HG03139 (cell line): ENCODE results near the gene SLC49A4.

Experiments
- ATAC-seq: cut with Tn5 transposase; IDR thresholded peaks from one replicate; pipeline ENCODE4 v1.9.1; 2021; ENCODE audit not compliant: unreplicated experiment

The SLC49A4 gene

DNA sequence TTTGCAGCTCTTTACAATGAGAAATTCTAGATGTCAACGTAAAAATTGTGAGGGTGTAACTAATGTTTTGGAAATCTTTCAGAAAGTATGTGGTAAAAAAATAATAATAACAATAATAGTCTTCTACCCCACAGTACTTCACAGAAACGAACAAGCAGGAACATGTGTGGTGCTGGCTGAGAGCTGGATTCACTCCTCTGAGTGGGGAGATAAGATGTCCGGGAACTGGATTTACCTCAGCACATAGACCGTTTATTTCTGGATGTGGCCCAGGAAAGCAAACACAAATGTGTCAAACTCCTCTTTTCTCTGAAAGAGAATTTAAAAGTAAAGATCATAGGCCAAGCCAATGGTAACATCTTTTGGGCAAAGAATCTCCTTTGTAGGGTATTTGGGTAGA is 103.4 kb downstream of the SLC49A4 start:
- no peak for ATAC-seq

DNA sequence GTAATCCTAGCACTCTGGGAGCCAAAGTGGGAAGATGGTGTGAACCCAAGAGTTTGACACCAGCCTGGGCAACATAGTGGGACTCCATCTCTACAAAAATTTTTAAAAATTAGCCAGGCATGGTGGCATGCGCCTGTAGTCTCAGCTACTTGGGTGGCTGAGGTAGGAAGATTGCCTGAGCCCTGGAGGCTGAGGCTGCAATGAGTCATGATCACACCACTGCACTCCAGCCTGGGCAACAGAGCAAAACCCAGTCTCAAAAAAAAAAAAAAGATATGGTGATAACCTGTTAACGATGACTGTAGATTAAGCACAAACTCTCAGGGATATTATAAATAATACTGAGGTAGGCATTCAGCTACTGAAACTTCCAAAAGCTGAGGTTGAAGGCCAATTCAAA is 107.5 kb downstream of the SLC49A4 start:
- no peak for ATAC-seq

DNA sequence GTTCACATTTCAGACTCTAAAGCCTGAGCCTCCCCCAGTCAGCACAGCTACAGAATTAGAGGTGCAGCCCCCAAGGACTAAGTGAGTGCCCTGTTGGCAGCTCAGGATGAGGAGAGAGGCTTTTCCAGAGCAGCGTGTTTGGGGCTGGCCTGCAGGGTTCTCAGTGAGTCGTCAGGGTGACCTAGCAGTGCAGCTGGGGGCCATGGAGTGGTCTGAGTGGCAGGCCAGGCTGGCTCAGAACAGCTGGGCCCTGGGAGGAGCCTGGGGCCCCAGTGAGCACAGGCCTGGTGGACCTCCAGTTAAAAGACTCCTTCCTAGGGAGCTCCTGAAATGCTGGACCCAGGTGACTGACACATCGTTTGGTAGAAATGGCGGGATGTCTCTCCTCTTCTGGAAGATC is 108.3 kb downstream of the SLC49A4 start:
- no peak for ATAC-seq

DNA sequence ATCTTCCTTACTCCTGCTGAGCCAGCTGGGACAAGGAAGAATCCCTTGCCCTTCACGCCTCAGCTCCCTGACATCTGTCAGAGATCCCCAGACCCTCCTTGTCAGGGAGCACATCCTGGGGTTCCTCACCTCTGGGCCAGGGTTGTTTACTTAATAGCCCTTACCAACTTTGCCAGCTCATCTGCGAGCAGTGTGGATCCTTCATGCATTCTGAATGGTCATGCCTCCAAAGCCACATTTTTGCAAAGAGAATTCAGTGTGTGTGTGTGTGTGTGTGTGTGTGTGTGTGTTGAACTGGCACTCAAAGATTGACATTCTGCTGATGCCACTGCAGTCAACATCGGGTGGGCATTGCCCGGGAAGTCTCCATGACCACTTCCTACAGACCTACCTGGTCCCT is 112.6 kb downstream of the SLC49A4 start:
- no peak for ATAC-seq

DNA sequence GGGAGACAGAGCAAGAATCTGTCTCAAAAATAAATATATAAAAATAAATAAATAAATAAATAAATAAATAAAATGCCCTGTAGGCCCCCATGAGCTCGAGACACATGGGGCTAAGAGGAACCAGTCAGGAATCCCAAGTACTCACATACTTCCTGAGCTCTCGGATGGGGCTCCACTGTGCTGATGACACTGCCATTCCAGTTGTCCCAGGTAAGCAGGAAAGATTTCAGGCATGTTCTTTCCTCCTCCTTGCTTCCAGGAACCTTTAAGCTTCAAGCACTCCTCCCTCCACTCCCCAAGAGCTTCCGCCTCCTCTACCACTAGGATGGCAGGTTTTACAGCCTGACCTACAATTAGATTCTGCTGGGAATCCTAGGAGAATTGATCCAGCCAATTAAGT is 113.4 kb downstream of the SLC49A4 start:
- ATAC-seq, result no peak

DNA sequence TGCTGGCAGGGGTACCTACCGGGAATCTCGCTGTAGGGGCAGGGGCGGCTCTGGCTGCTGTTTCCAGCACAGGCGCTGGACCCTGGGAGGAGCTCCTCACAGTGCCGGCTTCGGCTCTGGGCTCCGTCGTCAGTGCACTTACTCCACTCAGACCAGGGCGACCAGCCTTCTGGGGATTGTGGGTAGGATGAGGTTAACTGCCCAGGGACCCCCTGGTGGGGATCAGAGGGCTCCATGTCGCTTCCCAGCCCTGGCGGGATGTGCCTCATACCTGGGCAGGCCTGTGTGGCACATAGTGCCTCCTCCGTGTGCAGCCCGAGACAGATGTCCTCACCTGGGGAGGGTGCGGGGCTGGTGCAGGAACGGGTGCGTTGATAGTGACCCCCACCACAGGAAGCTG is 117.0 kb downstream of the SLC49A4 start:
- ATAC-seq, result no peak

DNA sequence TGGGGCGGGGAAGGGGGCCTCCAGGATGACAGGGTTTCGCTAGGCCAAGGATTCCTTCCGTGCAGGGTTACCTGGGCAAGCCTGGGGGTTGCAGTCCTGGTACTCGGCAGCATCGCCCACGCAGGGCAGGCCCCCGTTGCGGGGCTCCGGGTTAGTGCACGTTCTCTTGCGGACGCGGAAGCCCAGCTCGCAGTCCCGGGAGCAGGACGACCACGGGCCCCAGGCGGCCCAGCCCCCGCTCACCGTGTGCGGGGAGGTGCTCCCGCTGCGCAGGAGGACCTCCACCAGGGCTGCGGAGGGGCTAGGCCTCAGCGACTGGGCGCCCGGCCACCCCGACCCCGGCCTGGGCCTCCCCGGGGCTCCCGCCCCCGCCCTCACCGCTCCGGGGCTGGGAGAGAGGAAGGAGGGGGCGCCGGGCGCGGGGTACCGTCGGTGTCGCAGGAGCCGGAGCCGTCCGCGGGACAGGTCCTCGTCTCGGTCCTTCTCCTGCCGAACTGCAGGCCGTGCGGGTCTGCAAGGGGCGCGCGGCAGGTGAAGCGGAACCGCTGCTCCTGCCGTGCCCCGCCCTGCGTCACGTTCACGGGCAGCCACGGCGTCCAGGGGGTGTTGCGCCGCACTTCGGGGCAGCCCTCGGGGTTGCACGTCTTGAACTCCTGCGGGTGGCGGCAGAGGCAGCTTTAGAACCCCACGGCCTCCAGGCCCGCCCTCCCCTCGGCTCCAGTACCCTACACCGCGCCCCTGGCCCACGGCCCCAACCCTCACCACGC is 118.1 kb downstream of the SLC49A4 start:
- ATAC-seq, result no peak

DNA sequence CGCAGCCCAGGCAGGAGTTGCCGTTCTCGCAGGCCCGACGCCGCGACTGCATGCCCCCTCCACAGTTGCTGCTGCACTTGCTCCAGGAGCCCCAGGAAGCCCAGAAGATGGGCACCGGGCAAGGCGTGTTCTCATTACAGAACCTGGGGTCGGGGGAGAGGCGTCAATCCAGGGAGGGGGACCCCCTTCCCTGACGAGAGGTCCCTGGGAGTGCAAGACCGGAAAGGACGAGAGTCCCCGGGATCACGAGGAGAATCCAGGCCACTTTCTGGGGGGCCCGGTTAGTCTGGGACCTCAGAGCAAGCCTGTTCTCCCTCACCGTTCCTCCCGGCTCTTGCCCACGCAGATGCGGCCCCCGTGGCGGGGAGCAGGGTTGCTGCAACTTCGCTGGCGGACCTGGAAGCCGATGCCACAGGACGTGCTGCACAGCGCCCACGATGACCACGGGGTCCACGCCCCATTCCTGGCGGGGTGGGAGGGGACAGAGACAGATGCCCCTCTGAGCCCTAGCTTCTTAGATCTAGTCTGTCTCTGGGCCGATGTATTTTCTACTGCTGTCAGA is 118.8 kb downstream of the SLC49A4 start:
- no peak for ATAC-seq

DNA sequence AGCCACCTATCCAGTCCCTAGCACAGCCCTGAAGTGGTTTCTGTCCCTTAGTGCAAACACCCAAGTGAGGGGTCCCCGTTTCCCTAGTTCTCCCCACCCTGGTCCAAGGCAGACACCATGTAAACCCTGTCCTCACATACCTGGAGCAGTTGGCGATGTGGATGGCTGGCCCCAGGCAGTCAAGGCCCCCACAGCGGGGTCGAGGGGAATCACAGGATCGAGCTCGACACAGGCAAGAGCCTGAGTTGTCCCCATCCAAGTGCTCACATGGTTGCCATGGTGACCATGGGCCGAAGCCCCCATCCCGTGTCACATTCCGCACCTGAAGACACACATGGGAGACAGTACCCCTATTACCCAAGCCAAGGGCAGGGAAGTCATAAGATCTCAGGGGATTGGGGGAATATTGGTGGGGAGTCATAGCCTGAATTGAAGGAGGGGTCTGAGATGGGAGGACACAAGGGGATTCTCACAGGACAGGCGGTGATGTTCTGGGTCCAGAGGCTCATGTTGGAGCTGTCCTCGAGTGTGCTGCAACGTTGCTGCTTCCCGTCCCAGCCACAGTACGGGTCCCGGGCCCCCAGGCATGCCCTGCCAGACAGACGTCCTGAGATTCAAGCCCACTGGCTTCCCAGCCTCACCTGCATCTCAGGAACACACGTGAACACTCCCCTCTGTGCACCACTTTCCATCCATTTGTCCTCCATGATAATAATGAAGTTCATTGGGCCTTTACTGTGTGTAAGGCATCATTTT is 120.6 kb downstream of the SLC49A4 start:
- ATAC-seq, result no peak

DNA sequence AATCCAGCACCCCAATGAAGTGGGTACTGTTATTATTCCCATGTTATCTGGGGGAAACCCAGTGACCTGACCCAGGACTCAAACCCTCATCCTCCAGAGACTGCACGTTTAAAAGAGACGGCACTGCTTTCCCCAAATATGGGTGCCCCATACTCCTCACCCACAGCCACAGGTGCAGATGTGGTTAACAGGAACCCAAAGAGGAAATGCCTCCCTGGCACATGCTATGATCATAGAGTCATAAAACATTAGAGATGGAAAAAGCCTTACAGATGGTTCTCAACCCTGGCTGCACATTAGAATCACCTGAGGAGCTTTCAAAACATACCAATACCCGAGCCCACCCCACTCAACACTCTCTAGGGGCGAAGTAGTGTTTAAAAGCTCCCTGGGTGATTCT is 121.2 kb downstream of the SLC49A4 start:
- no peak for ATAC-seq

DNA sequence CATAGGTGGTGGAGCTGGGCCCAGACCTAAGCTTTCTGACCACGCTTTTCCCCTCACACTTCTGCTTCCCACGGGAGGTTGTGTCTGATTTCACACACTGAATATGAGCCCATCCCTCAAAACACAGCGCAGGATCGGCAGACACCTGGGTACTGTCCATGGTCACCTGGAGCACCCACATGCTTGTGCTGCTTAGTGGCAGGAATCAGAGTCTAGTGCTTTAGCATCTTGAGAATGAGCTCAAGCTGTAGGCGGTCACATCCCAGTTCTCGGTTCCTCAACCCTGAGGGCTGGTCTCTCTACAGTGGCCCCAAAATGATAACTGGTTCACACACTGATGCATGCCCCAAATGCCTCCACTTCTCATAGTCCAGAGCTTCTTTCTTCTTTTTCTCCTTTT is 121.7 kb downstream of the SLC49A4 start:
- no peak for ATAC-seq

DNA sequence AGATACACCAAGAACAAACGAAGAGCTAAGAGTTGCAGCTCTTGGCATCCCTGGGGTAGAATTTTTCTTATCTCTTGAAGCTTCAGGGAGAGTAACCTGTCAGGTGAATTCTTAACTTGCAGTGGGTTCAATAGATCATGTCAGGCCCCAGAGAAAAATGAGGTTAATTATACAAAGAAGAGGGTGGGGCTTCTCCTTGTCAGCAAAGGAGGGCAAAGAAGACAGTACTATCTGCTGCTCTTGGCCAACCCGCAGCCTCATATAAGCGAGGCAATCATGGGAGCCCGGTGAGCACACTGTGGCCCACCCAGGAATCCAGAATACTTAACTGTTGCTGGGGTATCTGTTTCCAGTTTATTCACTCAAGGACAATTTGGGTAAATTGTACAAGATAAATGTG is 122.5 kb downstream of the SLC49A4 start:
- no peak for ATAC-seq

DNA sequence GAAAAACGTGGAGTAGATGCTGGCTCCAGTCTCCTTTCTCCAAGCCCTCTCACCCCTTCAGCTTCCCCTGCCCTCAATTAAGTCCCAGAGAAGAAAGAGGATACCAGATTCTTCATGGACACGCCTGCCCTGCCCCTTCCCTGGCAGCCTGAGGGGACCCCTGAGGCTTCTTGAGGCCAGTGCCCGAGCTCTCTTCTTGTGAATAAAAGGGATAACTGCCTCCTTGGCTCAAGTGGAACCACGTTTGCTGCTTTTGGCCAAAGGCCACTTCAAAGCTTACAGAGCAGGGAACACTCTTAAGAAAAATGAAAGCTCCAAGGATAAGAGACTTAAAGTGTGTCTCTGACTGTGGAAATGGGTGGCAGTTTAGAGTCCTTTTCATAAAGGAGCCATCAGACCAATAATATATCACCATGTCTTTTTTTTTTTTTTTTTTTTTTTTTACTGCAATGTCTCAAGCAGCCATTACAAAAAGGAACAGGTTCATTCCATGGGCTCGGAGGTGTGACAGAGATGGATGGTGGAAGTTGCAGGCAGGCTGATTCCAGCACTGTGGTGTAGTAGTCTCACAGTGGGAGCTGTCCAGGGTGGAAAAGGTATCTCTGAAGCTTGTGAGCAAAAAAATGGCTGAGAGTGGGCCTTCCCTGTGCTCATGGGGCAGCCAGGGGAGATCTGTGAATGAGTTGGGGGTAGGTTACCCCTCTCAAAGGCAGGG is 123.9 kb downstream of the SLC49A4 start:
- ATAC-seq, result no peak

DNA sequence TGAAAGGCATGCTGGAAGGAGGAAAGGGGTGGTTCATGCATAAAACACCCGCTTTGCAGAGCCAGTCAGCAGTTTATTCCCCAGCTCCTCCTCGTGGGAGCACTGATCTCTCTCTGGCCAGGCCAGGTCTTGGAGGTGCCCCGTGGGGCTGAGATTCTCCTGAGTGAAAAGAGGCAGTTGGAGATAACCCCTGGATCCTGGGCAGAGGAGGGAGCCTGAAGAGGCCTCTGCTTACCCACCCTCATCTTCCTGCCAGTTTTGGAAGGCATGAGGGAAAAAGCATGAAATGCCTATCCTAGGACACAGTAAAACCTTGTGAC is 124.4 kb downstream of the SLC49A4 start:
- no peak for ATAC-seq

DNA sequence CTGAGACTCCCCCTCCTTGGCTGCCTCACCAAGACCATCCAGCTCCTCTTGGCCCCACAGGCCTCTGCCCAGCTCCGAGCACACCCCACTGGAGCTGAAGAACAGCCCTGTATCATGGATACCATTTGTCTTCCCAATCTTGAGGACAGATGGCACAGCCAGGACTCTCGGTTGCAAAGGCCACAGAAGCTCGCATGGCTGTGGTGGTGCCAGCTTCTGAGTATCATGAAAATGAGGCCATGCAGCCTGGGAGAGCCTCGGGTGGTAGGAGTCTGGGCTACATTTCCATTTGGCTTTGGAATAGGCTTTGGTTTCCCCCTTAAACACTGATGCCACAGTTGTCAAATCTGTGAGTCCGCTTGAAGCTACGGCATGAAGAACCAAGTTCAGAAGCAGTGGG is 126.1 kb downstream of the SLC49A4 start:
- ATAC-seq, result no peak

DNA sequence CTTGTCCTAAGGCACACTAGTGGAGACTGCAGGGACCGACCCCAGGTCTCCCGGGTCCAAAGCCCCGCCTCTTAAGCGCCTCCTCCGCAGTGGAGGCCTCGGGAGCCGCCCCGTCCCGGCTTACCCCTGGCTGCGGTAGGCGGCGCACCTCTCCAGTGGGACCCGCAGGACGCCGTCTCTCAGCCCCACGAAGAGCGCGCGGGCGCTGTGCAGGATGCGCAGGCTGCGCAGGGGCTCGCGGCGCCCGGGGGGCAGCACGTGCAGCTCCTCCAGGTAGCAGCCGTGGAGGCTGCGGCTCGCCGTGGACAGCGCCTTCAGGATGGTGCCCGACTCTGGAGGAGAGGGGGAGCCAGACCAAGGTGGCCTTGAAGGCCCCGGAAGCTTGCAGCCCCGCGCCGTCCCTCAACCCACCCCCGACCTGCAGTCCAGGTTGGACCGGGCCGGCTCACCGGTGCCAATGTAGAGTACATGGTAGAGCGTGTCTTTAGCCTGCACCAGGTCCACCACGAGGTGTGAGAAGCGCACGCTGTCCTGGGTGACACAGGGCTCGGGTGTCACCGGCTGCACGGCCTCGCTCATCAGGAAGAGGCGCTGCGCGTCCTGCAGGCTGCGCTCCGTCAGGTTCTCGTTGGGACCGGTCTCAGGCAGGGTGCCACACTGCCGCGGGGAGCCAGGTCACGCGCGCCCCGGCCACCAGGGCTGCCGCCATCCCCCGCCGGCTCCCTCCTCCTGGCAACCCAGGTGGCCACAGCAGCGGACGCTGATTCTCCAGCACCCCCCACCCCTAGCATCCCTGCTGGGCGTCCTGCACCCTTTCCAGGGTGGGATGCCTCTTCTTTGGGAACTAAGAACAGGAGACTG is 127.2 kb downstream of the SLC49A4 start:
- no peak for ATAC-seq

DNA sequence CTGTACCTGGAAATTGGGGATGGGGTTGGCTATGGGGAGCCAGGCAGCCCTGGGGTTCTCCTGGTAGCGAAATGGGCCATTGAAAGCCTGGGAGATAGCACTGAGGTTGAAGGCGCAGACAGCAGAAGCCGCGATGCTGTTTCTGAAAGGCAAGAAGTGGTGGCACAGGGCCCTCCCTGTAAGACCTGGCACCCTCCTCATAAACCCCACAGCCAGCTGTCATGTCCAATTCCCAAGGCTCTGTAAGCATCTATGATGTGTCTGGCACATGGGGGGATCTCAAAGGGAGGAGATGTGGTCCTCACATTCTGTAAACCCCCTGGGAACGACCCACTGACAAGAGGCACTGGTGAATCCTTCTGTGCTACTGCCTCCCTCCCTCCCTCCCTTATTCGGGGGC is 128.7 kb downstream of the SLC49A4 start:
- ATAC-seq, result no peak

DNA sequence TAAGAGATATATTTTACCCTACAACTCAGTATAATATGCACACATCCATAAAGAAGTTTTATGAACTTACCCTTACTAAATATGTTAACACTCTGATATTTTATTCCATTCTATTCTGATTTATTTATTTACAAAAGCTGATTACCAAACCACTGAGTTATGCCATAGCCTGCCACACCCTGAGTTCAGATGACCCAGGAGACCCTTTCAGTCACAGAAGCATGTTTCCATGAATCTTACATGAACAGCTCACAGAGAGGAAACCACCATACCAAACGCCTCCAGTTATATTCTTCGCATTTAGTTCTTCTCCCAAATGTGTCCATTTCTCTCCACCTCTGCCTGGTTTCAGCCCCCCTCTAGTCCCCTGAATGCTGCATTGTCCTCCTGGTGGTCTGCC is 129.2 kb downstream of the SLC49A4 start:
- no peak for ATAC-seq

DNA sequence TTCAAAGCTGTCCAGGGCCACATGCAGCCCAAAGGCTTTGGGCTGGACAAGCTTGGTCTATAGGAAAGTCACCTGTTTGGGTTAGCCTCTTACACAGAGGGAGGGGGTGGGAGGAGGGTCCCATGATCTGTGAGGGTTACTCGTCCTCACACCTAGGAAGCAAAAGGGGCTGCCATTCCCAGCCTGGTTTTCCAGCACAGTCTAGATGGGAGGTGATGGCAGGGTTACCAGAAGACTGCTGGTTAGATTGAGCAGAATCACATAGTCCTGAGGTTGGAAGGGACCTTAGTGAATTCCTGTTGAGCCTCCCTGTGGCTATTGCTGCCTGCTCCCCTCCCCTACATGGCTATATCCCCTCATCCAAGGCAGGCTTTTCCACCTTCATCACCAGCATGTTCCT is 130.9 kb downstream of the SLC49A4 start:
- ATAC-seq, result no peak

DNA sequence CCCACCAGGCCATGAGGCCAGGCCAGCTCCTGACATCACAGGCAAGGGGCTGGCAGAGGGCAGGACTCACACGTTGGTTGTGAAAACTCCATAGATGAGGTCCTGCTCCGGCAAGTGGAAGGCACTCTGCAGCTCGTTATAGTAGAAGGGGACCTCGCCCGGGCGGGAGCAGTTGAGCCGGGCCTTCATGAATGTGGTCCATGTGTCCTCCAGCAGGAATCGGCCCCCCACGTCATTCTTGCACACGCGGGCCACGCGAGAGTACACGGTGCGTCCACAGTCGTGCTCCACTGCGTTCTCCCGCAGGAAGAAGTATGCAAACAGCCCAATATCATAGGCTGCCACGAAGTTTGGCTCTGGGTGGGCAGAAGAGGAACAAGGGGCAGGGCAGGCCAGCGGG is 131.5 kb downstream of the SLC49A4 start:
- ATAC-seq, result no peak

DNA sequence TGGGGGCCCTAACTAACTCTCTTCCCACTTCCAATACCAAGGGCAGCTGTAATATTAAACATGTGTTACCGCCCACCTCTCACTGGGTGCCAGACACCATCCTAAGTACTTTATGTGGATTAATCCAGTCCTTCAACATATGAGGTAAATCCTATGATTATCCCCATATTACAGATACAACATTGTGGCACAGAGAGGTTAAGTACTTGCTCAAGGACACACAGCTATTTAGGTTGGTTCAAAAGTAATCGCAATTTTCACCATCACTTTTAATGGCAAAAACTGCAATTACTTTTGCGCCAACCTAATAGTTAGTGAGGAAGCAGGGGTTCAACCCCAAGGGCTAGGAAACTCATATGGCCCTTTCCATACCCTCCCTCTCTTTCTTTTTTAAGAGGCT is 131.9 kb downstream of the SLC49A4 start:
- ATAC-seq, result no peak
